ENCODE data around the gene CACNA2D3.
"Not testable (repeated sequence)": the region's sequence is repeated elsewhere in the genome, so short reads cannot be mapped to it uniquely, and the experiment has no call there.

CACNA2D3 gene

DNA sequence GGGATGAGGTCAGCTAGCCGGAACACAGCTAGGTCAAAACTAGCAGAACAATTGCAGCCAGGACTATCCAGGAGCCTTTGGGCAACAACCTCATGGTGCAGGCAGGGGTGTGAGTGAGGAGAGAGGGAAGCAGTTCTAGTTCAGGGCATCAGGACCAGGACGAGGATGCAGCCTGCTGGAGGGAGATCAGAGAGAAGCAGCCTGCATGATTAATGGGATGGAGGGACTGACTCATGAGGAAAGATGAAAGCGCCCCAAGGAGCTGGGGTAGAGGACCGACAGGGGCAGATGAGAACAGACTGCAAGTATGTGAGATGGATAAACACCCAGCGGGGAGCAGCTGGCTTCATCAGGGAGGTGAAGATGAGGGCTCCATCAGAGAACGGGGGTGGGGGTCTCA, 843.4 kb downstream of the CACNA2D3 start:
- no peak for DNase-seq (ENCODE audit: low spot score)

GRCh38 chr3:54966979-54967378, 844.6 kb downstream of the CACNA2D3 start:
- DNase-seq (ENCODE audit: low spot score), result no peak

GRCh38 chr3:54967731-54968161, 845.4 kb downstream of the CACNA2D3 start:
- DNase-seq (ENCODE audit: low spot score), result no peak

GRCh38 chr3:54968546-54969172, 846.3 kb downstream of the CACNA2D3 start:
- DNase-seq (ENCODE audit: low spot score), result no peak

GRCh38 chr3:54969652-54970051, 847.3 kb downstream of the CACNA2D3 start:
- DNase-seq (ENCODE audit: low spot score), result no peak

GRCh38 chr3:54970895-54971294, 848.5 kb downstream of the CACNA2D3 start:
- no peak for DNase-seq (ENCODE audit: low spot score)

DNA sequence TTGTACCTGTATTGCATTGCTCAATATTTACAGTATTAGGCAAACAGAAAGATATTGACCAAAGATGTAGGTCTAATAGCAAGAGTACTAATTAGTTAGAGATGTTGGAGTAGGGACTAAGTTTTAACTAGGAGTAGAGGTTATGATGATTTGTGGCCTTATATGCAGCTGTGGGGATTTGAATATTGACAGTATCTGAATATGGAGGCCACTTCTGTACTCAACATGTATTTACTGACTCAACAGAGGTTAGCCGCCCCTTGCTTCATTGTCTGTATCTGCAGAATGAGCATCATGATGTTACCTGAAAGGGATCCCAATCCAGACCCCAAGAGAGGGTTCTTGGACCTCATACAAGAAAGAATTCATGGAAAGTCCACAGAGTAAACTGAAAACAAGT, 855.1 kb downstream of the CACNA2D3 start:
- no peak for DNase-seq (ENCODE audit: low spot score)

- not testable (repeated sequence) for DNase-seq (ENCODE audit: low spot score)
These were observed 855.6 kb downstream of the CACNA2D3 start for GRCh38 chr3:54977946-54978345.

DNA sequence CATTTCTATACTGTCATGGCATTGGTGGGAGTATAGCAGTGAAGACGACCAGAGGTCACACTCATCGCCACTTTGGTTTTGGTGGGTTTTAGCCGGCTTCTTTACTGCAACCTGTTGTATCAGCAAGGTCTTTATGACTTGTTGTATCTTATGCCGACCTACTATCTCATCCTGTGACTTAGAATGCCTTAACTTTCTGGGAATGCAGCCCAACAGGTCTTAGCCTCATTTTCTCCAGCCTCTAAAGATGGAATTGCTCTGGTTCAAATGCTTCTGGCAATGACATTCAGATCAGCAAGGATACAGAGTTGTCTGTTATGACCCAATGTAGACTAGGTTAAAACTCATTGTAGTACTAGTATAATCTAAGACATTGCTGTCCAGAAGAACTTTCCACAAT, 860.5 kb downstream of the CACNA2D3 start:
- no peak for DNase-seq (ENCODE audit: low spot score)

DNA sequence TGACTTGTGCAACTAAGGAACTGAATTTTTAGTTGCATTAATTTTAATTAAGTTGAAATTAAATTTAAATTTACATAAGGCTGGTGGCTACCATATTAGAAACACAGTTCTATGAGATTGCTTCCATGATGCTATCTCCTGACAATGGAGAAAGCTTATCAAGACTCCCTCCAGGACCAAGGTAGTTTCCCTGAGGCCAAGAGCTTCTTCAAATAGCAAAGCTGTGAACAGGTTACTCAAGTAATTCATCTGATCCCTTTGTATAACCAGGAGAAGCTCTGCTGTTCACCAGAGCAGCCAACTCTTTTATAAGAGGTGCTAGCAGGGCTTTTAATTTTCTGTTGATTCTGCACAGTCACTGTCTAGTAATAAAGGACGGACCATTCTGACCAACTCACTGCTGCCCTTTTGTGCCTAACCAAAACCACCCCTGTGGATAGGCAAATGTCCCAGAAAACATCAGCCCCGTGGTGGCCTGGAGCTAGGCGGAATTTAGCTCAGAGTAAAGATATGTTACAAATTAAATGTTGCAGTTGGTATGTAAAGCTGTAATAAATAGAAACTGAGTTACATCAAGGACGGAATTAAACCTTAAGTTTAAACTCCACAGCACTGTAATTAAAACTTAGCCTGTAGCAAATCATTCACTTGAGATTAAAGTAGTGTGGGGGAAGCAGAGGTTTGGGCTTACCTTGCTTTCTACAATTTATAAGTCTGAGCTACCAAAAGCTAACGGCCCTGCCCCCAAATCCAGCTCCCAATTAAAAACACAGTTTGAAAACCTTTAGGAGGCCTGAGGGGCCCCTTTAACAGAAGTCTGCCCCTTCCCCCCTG, 861.1 kb downstream of the CACNA2D3 start:
- DNase-seq (ENCODE audit: low spot score), result no peak

- no peak for DNase-seq (ENCODE audit: low spot score)
These were observed 863.5 kb downstream of the CACNA2D3 start for GRCh38 chr3:54985856-54986255.

- no peak for DNase-seq (ENCODE audit: low spot score)
These were observed 863.9 kb downstream of the CACNA2D3 start for GRCh38 chr3:54986294-54986693.

- DNase-seq (ENCODE audit: low spot score), result no peak
These were observed 865.4 kb downstream of the CACNA2D3 start for GRCh38 chr3:54987719-54988118.

- DNase-seq (ENCODE audit: low spot score), result no peak
These were observed 866.0 kb downstream of the CACNA2D3 start for GRCh38 chr3:54988302-54988837.

- no peak for DNase-seq (ENCODE audit: low spot score)
These were observed 866.7 kb downstream of the CACNA2D3 start for GRCh38 chr3:54988838-54989630.

DNA sequence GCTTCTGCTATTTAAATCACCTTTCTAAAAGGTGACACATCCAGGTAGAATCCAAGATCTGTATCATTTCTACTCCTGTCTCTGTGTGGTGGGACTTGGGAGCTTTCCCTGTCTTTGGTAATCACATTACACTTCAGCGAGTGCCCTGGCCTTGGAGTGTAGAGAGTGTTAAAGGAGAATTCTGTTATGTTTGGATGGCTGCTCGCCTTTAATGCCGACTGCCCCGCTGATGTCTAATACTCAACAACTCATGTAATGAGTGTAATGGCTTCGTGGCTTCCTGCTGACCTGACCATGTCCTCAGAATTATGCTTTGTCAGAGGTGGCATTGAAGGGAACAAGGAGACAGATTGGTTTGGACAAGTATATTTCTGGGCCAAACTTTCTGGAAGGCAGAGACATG, 871.8 kb downstream of the CACNA2D3 start:
- DNase-seq (ENCODE audit: low spot score), result no peak

DNA sequence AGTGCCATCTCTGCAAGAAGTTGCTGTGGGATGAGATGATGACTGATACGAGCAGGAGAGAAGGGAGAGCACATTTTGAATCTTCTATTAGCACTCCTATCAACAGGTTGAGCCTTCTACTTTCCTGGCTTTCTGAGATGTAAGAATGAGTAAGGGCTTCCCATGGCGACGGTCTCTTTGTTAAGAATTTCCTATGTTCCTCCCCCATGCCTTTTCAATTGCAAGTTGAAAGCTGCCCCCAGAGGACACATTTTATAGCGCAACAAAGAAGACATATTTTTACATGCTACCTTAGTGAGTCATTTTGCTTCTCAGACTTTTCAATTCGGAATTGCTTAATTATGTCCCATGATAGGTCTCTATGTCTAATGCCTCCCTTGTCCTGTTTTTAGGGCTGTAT, 876.8 kb downstream of the CACNA2D3 start:
- DNase-seq (ENCODE audit: low spot score), result no peak

DNA sequence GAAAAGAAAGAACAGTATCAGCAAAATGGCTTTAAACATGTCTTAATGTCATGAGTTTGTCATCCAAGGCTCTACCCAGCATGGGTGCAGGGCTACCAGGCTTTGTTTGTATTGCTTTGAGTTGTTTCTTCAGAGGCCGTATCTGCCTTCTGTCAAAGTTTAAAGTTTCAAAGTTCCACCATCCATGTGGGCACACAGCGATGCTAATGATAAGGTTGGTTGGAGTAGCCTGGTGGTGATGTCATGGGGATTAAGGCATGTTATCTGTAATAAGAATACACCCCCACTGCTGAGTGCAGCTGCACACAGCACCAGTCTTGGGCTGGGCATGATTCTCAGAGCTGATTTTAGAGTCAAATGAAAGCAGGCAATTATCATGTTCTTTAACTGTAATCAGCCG, 877.5 kb downstream of the CACNA2D3 start:
- no peak for DNase-seq (ENCODE audit: low spot score)

GRCh38 chr3:55000546-55000945, 878.2 kb downstream of the CACNA2D3 start:
- DNase-seq (ENCODE audit: low spot score), result no peak

- DNase-seq (ENCODE audit: low spot score), result no peak
These were observed 878.6 kb downstream of the CACNA2D3 start for GRCh38 chr3:55000953-55001352.

DNA sequence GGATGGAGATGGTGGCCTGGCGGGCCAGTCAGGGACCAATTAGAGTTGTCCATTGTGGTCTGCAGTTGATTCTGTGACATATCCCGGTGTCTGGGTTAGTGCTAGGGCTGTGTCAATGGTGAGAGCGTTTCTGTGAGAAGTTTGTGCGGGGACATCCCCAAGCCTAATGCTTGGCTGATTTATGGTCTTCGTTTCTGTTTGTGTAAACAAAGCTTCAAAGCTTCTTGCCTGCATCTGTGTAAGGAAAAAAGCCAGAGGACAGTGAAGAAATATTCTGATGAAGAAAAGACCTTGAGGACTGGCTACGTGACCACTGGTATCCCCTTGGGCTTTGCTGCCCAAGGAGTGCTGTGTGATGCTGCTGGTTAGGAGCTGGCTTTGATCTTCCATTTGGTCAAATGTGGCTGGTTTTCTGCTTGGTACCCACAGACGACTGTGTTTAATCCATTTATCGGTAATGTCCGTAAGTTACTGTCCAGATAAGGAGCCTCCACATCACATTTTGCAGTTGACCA, 880.1 kb downstream of the CACNA2D3 start:
- DNase-seq (ENCODE audit: low spot score), result no peak

DNA sequence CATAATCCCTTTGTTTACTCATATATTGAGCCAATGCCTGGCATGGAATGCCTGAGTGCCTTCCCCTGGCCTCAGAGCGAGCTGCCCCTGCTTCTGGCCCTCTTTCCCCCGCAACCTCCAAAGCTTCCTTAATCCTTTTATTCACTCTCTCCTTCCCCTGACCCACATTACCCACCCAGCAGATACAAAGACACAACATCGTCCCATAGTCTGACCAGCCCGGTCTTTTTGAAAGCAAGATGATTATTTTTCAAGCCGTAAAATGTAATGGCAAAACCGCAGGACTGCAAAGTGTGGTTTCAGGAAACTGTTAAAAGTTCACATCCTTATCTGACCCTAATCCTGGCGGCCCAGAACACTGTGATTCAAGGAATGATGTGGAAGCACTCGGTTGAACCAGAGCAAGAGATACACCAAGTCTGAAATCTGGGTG, 883.9 kb downstream of the CACNA2D3 start:
- no peak for DNase-seq (ENCODE audit: low spot score)
